GM18526 (cell line): ENCODE data around the gene HOXD10.

Source experiments
- POLR2A ChIP-seq: IDR thresholded peaks from 3 replicates; pipeline ENCODE4 v1.6.1; 2011; ENCODE audit not compliant: insufficient read length; ENCODE audit errors: extremely low read depth

The HOXD10 gene

DNA sequence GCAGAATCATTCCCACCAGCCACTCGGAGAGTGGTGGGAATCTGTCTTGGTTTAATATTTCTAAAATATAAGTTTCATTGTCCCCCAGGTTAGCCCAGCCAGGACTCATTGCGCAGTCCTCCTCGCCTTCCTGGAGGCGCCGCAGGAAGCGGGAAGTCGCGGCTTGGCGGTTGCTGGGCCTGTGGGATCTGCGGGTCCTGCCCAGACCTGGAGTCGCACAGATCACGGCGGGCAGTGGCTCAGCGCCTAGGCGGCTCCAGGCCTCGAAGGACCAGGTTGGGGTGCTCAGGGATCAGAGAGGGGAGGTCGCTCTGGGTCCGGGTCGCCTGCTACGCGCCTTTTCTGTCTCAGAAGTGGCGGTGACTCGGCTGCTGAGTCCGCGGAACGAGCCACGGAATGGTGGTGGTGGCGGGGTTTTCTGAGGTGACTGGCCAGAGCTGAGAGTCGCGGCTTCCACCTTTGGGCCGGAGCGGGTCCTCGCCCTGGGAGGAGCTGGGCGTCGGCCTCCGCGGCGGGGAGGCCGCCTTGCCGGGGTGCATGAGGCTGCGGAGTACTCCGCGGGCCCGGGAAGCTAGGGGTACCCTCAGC, 43.2 kb downstream of the HOXD10 start:
- TF ChIP-seq POLR2A: no peak

DNA sequence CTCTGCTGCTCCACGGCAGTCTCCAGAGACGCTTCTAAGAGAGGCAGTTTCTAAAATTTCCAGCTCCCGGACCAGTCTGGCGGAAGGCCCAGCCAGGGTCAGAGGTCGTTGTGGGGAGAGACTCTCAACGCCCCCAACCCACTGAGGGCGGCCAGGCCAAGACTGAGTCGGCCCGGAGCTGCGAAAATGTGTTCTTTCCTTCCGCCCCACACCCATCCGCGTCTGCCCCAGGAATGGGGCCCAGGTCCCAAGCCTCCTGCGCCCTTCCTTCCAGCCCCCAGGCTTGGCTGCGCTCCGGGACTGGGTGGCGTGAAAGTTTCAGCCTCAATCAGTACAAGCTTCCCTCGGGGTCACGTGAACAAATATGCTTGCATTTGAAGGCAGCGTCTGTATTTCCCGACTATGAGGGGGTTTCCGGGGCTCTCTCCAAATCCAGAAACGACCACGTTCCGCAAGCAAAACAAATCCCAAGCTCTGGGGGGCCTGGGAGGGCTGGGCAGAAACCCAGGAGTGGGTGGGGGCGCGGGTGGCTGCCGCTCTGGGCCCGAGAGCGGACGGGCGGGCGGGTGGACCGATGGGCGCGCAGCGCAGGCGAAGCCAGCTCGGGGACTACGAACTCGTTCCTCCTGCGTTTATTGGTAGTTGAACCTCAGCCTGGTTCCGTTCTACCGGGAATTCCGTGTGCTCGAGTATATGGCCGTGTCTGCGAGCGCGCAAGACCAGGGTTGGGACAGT, 43.8 kb downstream of the HOXD10 start:
- no peak for TF ChIP-seq POLR2A

DNA sequence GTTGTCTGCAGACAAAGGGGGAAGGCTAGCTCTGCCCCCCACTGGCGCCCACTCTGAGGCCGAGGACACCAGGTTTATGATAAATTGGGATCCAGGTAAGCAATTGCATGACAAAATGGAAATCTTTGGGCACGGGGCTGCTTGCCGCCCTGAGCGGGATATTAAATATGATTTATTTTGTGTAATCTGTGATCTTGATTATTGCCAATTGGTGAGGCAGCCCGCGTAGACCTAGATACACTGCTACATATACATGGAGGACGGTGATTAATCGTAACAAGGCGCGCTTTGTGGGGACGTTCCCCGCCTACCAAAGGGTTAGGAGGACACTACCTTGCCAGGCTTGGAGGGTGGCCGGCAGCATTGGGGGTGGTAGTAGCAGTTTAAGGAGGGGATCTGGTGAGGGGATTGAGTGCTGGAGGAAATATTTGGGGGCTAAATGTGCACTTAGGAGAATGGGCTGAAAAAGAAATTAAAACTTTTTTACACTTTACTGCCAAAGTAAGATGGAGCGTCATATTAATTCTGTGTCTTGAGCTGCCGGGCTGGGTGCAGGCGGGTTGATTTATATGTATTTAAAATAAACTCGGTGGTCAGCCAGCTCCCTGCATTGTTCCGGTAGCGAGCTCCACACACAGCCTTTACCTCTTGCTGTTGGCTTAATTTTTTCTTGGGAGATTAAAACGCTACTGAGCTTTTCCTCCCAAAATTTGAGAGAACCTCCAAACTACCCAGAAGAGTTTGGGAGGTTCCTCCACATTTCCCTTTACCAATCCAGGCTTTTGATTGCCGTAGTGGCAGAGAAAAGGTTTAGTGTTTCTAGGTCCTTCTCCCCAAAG, 44.6 kb downstream of the HOXD10 start:
- TF ChIP-seq POLR2A: no peak

DNA sequence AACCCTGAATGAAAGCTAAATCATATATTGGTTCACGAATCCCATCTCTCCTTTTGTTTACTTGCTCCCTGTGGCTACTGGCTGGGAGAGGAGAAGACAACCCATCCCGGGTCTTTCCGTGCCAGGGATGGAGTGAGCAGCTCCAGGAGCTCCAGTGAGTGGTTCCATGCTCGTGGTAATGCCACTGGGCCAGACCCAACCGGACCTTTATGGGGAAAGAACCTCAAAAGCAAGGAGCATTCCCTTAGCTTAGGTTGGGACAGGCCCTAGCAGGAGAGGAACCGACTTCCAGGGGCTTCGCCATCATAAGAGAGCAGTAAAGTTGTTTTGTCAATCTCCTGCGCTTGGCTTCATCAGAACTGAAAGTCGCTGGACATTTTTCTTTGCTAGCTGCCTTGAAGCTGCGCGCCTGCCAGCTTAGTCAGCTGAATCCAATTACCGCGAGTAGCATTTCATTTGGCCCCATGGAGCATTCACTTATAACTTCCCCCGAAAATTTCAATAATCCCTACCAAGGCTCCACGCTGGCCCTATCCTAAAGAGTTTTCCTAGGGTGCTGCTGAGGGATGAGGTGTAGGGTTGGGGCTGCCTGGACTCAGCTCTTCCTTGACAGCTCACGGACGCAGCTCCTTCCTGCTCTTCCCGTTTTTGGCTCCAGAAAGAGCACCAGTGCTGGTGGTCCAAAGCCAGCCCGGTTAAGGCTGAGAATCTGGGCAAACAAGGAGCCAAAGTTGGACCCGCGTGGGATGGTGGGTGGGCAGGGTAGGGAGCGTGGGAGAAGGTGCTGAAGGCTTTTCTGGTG, 45.4 kb downstream of the HOXD10 start:
- no peak for TF ChIP-seq POLR2A

DNA sequence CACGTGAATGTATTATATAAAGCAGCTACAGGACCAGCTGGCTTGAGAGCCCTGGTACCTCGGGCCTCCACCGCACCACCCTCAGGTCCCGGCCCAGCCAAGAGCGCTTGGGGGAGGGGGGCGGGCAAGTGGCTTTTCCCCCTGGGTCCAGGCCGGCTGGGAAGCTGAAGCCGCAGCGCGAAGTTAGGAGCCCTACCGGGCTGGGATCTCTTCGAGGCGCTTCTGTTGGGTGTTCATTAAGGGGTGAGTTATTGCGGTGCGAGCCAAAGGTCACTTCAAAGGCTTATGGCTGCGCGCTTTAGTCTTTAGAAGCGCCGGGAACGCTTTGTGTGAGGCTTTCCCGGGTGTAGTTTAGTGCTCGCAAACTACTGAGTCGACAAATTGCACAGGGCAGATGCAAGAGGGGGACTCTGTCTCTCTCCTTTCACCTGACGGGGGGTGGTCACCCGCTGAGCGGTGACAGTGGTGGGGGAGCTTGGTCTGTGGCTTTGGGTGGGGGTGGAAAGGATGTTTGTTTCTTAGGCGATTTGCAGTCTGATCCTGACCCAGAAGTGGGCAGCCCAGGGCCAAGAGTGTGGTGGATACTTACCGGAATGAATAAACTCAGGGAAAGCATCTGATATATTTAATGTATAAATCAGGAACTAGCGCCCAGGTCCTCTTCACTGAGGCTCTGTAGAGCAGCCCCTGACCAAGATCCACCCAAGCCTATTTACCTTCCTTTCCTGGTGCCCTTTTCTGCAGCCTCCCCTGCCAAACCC, 46.5 kb downstream of the HOXD10 start:
- TF ChIP-seq POLR2A: no peak

DNA sequence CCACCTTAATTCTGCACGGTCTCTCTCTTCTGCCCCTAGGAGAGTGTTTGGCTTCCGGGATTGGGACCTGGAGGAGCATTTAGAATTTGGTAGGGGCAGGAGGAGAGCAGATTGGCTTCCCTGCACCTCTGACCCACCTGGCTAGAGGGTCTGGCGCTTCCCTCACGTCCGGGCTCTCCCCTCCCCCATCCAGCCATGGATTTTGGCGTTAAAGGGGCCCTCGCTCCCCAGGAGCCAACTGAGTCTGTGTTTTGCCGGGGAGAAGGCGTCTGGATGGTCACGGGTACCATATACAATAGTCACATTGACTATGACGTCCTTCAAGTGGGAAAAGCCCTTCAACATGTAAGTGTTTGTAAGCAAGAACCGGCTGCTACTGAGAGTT, 47.1 kb downstream of the HOXD10 start:
- no peak for TF ChIP-seq POLR2A

DNA sequence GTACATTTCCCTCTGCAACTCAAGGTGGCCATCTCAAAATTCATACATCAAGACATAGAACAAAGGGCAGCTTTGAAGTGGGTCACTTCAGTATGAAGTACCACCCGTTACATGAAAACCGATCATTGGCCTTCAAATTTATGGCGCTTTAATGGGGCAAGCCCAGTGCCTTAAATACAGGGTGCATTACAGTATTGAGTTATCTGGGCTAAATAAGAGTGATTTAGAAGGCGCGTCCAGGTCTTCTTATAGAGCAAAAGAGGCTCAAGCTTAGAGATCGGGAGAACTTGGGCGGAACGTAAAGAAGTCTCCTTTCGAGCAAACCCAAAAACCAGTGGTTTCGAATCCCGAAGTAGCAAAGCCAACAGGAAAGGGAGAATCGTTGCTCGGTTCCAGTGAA, 47.6 kb downstream of the HOXD10 start:
- no peak for TF ChIP-seq POLR2A

DNA sequence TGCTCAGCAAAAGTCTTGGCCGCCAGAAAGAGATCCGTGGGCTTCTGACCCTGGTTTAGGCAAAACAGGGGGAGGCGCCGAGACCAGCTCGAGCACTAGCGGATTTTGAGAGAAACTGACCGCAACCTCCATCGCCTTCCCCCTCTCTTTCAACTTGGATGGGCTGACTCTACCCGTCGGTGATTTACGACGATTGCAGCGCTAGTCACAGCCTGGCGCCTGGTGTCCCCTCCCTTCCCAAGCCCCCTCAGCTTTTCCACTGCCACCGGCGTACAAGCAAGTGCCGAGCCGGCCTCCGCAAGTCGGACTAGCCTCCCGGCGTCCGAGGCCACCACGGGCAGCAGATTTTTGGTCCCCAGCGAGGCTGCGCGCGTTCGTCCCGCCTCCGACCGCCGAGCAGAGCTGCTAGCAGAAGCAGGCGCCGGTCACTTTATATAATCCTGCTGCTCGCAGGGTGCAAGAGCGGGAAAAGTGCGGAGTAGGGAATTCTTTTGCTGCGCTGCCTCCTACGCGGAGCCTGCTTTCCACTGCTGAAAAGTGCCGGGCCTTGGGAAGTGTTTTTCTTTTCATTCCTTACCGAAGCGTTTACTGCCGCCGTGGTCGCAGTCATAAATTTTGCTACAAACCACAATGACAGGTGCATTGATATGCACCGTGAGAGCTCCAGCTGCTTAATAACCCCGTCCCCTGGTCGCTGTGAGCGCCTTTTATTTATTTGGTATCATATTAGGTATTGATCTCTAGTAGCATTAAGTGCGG, 48.2 kb downstream of the HOXD10 start:
- no peak for TF ChIP-seq POLR2A

DNA sequence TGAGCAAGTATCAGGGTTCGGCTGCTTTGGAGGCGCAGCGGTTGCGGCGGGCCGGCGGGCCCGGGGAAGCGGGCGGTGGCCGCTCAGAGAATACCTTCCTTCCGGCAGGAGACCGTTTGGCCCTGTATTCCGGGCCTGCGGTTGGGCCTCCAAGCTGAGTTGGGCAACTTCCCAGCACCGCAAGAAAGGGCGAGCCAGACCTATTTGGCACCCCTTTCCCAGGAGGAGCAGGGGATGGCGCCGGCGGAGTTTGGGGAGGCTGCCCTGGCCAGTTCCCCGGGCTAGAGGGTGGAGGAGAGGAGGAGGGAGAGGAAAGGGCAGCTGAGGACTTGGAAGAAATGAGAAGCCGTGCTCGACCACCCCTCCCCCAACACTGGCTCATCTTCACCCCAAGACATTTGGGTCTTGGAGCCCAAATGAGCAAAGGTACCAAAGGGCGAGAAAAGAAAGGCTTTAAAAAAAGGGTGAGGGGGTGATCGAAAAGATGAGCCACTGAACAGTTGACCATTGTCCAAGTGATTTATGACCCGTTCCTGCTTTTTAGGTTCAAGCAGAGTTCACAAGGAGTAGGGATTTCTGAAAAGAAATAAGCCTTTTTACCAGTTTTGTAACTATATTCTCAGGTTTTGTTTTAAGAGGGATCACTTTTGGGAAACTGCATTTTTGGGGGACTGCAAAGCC, 48.9 kb downstream of the HOXD10 start:
- no peak for TF ChIP-seq POLR2A

DNA sequence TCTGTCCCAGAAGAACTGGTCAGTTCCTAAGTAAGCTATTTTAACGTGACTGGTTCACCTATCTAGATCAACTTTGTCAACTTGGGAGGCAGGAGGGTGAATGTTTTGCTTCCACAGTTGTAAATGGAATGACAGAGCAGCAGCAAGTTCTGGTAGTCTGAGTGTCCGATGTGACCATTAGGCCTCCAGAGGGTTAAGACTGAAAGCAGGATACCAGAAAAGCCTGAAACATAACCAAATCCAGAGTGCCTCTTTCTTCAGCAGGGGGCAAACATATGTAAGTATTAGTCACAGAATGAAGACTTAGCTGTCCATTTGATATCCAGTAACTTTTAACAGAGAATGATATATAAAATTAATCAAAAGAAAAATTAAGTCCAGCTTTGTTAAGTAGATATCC, 49.7 kb downstream of the HOXD10 start:
- no peak for TF ChIP-seq POLR2A

DNA sequence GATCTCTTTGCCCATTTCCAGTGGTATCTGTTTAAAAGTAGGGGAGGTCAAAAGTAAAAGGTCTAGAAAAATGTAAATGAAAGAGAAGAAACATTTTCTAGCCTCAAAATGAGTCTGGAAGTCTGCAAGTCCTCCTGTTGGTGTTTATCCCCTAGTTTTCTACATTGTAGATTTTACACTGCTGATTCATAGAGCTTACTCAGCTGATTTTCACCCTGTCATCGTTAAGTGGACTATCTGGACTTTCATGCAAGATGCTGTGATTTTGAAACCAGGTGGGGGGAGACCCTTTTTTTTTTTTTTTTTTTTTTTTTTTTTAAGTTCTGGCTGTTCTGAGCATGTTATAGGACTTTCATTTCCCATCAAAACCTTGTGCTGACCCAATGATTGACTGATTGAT, 50.8 kb downstream of the HOXD10 start:
- no peak for TF ChIP-seq POLR2A

DNA sequence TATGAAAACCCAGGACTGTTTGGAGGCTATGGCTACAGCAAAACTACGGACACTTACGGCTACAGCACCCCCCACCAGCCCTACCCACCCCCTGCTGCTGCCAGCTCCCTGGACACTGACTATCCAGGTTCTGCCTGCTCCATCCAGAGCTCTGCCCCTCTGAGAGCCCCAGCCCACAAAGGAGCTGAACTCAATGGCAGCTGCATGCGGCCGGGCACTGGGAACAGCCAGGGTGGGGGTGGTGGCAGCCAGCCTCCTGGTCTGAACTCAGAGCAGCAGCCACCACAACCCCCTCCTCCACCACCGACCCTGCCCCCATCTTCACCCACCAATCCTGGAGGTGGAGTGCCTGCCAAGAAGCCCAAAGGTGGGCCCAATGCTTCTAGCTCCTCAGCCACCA, 52.6 kb downstream of the HOXD10 start:
- no peak for TF ChIP-seq POLR2A
